ENCODE measurements around the gene ZNF587.

ZNF587 gene

DNA sequence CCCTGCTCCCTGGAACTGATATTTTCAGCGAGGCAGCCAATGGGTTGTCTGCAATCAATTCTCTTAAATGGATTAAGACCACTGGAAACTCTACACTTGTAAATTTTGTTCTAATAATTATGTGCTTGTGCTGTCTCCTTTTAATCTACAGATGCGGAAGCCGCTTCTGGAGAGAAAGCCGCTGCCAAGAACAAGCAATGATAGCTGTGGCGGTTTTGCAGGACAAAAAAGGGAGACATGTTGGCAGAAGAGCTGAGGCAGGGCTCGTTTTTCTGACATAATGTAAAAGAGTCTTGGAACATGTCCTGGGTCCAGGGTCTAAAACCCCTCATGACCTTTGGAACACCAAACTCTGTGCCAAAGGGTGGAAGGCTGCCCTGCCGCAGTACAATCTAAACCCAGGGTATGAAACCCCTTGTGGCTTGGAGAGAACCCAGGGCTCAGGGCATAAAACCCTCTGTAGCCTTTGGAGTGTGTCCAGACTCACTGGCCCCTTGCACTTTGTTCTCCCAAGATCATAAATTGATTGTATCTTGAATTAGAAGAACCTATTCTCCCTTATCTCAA, 54.0 kb downstream of the ZNF587 start:
- ChIA-PET CTCF (interaction anchor here (0.7 to 3.3 kb wide), 8 partner anchors 10 to 496 kb away, joined by 3 to 14 read pairs (median 6); no protein-coding TSS in a partner anchor), POLR2A (no interaction called here)
- no peak overlapping the region for H3K4me3 ChIP-seq (ENCODE audit: low read depth, low read length)
- DNase-seq (ENCODE audit: low read depth, low spot score), result no peak
- TF ChIP-seq, protein P1, sequence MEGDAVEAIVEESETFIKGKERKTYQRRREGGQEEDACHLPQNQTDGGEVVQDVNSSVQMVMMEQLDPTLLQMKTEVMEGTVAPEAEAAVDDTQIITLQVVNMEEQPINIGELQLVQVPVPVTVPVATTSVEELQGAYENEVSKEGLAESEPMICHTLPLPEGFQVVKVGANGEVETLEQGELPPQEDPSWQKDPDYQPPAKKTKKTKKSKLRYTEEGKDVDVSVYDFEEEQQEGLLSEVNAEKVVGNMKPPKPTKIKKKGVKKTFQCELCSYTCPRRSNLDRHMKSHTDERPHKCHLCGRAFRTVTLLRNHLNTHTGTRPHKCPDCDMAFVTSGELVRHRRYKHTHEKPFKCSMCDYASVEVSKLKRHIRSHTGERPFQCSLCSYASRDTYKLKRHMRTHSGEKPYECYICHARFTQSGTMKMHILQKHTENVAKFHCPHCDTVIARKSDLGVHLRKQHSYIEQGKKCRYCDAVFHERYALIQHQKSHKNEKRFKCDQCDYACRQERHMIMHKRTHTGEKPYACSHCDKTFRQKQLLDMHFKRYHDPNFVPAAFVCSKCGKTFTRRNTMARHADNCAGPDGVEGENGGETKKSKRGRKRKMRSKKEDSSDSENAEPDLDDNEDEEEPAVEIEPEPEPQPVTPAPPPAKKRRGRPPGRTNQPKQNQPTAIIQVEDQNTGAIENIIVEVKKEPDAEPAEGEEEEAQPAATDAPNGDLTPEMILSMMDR (IDR thresholded peaks at IDR 0.05; ENCODE audit: insufficient read depth, low read length, missing control alignments), result no peak

DNA sequence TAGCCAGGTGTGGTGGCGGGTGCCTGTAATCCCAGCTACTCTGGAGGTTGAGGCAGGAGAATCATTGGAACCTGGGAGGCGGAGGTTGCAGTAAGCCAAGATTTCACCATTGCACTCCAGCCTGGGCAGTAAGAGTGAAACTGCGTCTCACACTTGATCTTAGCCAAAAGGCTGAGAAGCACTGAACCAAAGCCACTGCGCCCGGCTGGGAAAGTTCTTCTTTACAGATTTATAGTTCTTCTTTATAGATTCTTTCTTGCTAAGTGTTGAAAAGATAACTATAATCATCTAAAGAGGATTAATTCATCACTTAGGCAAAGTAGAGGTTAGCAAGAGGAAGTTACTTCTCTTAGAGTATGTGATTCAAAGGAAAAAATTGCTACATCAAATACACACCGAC, 55.6 kb downstream of the ZNF587 start:
- ChIA-PET POLR2A (no interaction called here), CTCF (interaction anchor here (1.2 to 3.3 kb wide), 3 partner anchors 9 to 13 kb away, joined by 3 to 12 read pairs (median 12); no protein-coding TSS in a partner anchor)
- no peak for DNase-seq (ENCODE audit: low read depth, low spot score)
- TF ChIP-seq, protein P1 (IDR thresholded peaks at IDR 0.05; ENCODE audit: insufficient read depth, low read length, missing control alignments), result no peak
- H3K4me3 ChIP-seq (ENCODE audit: low read depth, low read length), result no peak overlapping the region

DNA sequence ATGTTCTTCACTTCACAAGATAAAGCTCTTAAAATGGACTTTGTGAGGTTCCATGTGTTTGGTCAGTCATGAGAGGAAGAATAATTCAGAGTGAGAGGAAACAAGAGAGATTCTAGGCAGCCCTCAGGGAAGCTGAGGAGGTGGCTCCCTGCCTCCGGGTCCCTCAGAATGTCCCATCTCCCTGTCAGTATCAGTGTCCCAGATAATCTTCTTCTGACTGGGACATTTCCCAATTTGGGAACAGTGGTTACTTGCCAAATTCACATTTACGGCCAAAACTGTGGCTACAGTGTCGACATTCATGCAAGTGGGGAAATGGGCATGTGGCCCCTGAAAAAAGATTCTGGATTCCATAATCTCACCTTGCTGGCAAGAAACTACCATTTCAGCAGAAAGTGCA, 57.7 kb downstream of the ZNF587 start:
- TF ChIP-seq, protein P1 (IDR thresholded peaks at IDR 0.05; ENCODE audit: insufficient read depth, low read length, missing control alignments), result no peak
- POLR2A ChIA-PET, result no interaction called here

DNA sequence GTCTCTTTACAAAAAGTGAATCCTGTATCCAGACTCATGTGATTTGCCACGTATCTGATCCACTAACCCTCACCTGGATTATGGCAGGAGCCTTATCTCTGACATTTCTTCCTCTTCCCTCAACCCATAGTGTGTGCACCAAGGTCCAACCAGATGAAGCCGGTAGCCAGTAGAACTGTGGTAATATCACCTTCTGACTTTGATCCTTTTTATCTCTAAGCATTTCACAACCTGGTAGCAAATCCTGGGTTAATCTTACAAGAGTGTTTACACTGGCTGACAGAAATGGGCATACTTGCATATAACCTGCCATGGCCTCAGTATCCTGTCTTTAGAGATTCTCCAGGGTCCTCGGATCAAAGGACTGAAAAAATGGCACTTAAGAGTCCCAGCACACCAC, 64.9 kb downstream of the ZNF587 start:
- POLR2A ChIA-PET, result no interaction called here
- H3K4me3 ChIP-seq (ENCODE audit: low read depth, low read length), result no peak overlapping the region
- CTCF ChIA-PET, result interaction anchor here (1.2 to 2.0 kb wide), 3 partner anchors 7 to 28 kb away, joined by 3 to 12 read pairs (median 4); no protein-coding TSS in a partner anchor
- TF ChIP-seq, protein P1 (IDR thresholded peaks at IDR 0.05; ENCODE audit: insufficient read depth, low read length, missing control alignments), result no peak
- DNase-seq (ENCODE audit: low read depth, low spot score), result no peak

More for the DNA sequence above, 57.7 kb downstream of the ZNF587 start:
- DNase-seq (ENCODE audit: low read depth, low spot score), result no peak
- CTCF ChIA-PET, result interaction anchor here (0.9 to 1.7 kb wide), 3 partner anchors 8 to 23 kb away, joined by 3 to 6 read pairs (median 4); partner anchors contain the start of gene ZNF417
- H3K4me3 ChIP-seq (ENCODE audit: low read depth, low read length), result no peak overlapping the region
